Stimulated activated CD8-positive, alpha-beta memory T cell treated with anti-CD3 and anti-CD28 coated beads, Interleukin-7, amount 100 ng/mL, for 1 hour (primary cell): ENCODE measurements around the gene MOV10L1.

ENCODE experiments used
- DNase-seq, 2 donors: peaks; one replicate each; pipeline ENCODE4 v3.0.0-alpha.2; 2020; ENCODE audit warnings: low read depth in 2 of 2

Gene MOV10L1

GRCh38 chr22:50058906-50059880 lies 30.6 kb upstream of the MOV10L1 start:
- DNase-seq, result no peak

GRCh38 chr22:50059881-50060262 lies 29.9 kb upstream of the MOV10L1 start:
- no peak for DNase-seq

DNA sequence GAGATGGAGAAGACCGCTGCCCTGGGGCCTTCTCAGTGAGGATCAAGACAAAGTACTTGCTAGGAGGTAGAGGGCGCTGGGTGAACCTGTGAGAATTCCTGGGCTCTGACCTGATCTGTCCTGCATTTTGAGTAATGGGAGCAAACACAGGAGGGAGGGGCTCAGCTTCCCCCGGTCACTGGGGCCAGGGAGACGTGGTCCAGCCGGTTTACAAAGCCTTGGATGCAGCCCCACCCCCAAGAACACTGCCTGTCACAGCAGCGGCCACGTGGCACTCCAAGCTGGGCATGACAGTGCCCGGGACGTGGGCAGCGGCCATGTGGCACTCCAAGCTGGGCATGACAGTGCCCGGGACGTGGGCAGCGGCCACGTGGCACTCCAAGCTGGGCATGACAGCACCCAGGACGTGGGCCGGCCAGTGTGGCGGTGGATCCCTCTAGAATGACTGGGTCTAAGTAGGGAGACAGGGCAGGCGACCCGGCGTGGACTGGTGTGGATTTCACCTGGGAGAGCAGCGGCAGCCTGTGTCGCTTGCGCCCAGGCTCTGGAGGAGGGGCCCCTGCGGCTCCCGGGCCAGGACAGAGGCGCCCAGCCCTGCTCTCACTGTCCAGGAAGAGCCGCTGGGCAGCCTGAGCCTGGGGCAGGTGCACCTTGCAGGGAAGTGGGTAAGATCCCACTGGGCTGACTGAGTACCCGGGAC lies 29.2 kb upstream of the MOV10L1 start:
- DNase-seq, result no peak

- no peak for DNase-seq
These were observed 28.5 kb upstream of the MOV10L1 start for GRCh38 chr22:50061141-50061823.

DNA sequence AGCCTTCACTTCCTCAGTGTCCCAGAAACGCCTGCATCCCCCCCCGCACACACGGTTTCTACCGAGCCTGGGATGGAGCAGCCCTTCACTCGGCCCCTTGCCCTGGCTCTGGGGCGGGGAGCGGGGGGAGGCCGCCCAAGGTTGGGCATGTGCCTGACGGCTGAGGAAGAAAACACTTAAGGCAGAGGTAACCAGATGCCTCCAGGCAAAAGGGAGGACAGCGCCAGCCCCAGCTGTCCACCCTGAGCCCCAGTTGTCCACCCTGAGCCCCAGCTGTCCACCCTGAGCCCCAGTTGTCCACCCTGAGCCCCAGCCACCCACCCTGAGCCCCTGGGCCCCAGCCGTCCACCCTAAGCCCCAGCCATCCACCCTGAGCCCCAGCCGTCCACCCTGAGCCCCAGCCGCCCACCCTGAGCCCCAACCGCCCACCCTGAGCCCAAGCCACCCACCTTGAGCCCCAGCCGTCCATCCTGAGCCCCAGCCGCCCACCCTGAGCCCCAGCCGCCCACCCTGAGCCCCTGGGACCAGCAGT lies 27.9 kb upstream of the MOV10L1 start:
- DNase-seq, result no peak

- DNase-seq, result no peak
These were observed 27.2 kb upstream of the MOV10L1 start for GRCh38 chr22:50062509-50063135.

DNA sequence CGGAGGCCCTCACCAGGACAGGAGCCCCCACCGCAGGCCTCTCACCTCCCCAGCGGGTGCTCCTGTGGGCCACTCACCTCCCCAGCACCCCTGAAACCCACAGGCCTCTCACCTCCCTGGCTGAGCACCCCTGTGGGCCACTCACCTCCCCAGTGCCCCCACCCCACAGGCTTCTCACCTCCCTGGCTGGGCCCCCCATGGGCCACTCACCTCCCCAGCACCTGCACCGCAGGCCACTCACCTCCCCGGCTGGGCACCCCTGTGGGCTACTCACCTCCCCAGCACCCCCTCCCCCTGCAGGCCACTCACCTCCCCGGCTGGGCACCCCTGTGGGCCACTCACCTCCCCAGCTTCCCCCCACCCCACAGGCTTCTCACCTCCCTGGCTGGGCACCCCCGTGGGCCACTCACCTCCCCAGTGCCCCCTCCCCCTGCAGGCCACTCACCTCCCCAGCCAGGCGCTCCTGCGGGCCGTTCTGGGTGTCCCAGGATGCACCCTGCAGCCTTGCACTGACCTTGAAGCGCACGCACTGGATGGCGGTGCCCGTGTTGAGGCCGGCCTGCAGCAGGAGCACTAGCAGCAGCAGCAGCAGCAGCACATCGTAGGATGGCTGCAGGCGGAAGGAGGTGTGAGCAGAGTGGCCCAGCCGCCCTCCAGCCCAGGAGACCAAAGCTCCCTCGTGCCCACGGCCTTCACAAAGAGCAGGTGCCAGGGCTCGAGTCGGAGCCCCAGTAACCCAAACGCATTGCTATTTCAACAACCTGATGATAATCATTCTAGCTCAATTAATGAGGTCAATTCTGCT lies 26.0 kb upstream of the MOV10L1 start:
- no peak for DNase-seq

- DNase-seq, result no peak
These were observed 25.4 kb upstream of the MOV10L1 start for GRCh38 chr22:50064453-50064852.

GRCh38 chr22:50067244-50067643 lies 22.6 kb upstream of the MOV10L1 start:
- no peak for DNase-seq

DNA sequence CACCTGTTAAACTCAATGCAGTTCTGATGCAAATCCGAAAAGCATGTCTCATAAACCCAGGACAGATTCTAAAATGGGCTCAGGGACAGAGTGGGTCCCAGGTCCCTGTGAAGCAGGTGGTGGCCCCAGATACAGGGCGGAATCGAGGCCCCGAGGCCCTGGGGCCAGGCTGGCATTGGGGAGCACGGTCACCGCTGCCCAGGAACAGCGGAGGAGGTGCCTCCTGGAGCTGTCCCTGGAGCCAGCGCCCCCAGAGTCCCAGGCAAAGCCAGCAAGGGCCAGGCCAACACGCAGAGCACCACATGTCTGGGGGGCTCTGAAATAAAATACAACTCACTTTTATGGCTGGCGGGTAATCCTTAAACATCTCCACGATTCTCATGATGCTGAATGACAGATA lies 21.7 kb upstream of the MOV10L1 start:
- no peak for DNase-seq

DNA sequence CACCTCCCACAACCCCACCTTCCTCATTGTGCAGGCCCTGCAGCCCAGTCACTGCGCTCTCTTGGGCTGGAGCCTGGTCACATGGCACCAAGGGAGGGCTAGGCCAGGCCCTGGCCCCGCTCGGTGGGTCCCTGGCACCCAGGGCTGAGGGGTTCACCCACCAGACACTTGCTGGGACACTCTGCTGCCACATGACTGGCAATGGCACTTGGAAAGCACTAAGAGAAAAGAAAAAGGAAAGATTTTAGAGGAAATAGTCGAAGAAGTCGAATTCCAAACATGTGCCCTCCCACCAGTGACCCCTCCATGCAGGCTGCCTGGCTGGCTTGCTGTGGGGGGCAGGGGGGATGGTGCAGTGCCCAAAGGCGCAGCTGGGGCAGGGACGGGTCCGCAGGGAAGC lies 19.4 kb upstream of the MOV10L1 start:
- DNase-seq, result no peak

DNA sequence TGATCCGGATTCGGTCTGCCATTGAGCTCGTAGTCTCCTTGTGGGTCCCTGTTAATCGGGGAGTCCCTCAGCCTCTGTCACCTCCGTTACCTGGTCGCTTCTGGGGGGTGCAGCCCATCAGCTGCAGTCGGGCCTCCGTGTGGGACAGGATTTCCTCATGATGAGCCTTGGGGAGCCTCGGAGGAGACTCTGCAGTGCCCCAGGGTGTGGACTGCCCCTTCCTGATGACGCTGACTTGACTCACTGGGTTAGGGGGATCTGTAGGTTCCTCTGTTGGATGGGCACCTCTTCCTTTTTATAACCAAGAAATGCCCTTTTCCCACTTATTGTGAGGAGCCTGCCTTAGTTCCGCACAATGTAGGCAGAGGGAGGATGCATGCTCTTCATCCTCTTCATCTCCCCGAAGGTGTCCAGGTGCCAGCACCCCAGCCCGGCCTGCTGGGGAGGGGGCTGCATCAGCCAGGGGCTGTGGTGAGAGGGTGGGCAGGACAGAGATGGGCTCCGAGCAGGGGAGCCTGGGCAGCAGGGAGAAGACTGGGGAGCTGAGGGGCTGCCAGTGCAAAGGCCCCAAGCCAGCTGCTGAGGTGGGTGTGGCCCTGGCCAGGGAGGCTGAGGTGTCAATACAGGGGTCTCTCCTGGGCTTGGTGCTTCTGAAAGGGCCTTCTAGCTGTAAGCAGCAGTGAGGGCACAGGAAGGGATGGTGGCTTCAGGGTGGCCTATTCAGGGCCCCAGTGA lies 18.2 kb upstream of the MOV10L1 start:
- DNase-seq, result no peak

DNA sequence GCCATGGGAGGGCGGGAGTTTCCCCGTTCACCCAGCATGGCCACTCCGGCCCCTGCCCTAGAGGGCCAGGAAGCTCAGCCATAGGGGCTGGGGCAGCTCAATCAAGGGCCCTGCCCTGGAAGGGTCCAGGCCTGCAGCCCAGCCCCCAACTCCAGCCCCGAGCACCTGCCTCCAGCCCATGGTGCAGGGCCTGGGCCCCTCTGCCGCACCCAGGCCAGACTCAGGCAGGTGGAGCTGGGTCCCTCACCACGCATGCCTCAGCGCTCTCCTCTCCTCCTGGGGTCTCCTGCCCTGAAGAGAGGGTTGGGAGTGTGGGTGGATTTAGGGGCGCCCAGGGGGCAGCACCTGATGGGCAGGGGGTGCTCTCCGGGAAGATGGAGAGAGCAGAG lies 17.6 kb upstream of the MOV10L1 start:
- DNase-seq, result no peak

- no peak for DNase-seq
These were observed 16.9 kb upstream of the MOV10L1 start for GRCh38 chr22:50072714-50073538.

DNA sequence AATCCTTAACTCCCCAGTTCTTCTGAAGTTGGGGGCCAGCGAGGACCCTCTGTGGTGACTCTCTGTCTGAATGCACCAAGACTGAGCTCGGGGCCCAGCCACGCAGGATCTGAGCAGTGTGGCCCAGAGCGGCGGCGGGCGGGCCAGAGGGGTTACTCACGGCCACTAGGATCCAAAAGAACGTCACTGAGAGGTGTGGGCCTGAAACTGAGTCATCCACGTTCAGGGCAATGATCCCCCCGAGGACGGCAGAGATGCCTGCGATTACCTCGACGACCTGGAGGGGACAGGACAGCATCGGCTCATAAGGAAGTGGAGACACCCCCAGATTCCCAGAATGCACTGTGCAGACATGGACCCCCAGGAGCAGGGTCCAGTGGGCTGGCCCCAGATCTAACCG lies 15.8 kb upstream of the MOV10L1 start:
- no peak for DNase-seq

- no peak for DNase-seq
These were observed 15.0 kb upstream of the MOV10L1 start for GRCh38 chr22:50074551-50075530.

DNA sequence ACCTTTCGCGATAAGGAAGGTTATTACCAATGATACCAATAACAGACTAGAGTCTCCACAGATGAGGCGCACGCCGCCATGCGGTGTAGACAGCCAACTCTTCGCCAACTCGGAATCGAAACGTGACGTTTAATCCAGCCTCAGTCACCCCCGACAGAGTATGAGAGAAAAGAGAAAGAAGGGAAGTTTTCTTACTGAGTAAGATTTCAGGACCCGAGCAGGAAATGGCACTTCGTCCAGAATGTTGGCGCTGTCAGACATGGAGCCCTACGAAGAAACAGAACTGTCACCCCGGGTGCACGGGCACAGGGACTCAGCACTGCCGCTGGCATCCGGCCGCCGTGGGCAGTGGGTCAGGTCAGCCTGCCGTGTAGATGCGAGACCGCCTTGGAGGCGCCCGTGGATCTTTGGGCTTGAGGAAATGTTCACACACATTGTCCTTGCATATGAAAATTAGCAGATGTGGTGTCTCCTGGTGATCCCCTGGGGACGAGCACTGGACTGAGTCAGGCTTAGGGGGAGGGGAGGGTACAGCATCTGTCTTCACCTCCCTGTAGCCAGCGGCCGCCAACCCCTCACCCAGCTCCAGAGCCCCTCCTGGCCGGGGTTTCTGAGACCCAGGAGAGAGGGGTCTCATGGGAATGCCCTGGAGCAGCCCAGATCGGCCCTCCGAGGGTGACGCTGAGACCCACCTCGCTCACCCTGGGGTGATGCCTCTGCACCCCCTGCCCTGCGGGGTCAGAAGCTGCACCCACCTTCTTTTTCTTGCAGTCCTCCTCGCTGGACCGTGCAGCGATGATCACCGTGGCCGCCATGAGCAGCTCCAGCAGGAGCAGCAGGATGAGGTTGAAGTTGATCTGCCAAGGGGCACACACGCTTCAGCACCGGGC lies 12.9 kb upstream of the MOV10L1 start:
- DNase-seq, result no peak
